ENCODE data around the gene FNBP1.

The FNBP1 gene

GRCh38 chr9:129879103-129879699 lies 163.8 kb downstream of the FNBP1 start:
- no peak for TF ChIP-seq CTCF (IDR thresholded peaks at IDR 0.05; ENCODE audit: low read depth, low read length, missing control alignments)
- DNase-seq (ENCODE audit: low read depth) = no peak

DNA sequence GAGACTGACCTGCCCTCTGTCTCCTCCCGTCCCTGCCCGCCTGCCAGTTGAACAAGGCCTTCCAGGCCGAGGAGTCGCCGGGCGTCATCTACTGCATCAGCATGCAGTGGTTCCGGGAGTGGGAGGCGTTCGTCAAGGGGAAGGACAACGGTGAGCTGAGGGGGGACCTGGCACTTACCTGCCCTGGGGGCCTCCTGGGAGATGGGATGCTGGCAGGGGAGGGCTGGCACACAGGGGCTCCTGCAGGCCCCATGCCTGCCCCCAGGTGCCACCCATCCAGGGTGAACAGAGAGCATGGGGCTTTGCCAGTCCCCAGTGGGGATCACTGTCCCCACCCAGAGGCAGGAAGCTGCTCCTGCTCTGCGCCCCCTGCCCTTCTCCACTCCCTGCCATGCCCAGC lies 164.7 kb downstream of the FNBP1 start:
- no peak overlapping the region for H3K4me3 ChIP-seq (ENCODE audit: low read depth, low read length)
- DNase-seq (ENCODE audit: low read depth) = no peak
- in situ Hi-C loops (cut with HindIII; ENCODE audit: low sequenced_read_pairs) = no loop called here
- no peak for TF ChIP-seq CTCF (IDR thresholded peaks at IDR 0.05; ENCODE audit: low read depth, low read length, missing control alignments)

More at GRCh38 chr9:129879103-129879699, 163.8 kb downstream of the FNBP1 start:
- in situ Hi-C loops (cut with HindIII; ENCODE audit: low sequenced_read_pairs) = no loop called here
- H3K4me3 ChIP-seq (ENCODE audit: low read depth, low read length) = no peak overlapping the region

DNA sequence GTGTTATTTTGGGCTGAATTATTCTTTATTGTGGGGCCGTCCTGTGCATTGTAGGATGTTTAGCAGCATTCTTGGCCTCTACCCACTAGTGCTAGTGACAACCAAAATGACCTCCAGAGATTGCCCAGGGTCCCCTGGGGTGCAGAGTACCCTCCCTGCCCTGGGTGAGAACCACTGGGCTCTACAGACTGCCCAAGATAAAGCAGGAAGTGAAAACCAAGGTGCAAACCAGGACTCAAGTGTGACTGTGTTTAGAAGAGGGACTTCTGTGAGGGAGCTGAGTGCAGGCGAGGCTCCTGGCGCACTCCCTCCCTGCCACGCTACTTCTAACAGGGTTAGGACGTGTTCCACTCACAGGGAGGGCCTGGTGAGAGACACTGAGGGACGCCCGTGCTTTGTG lies 166.2 kb downstream of the FNBP1 start:
- TF ChIP-seq CTCF (IDR thresholded peaks at IDR 0.05; ENCODE audit: low read depth, low read length, missing control alignments) = no peak
- H3K4me3 ChIP-seq (ENCODE audit: low read depth, low read length) = no peak overlapping the region
- DNase-seq (ENCODE audit: low read depth) = no peak
- in situ Hi-C loops (cut with HindIII; ENCODE audit: low sequenced_read_pairs) = no loop called here

DNA sequence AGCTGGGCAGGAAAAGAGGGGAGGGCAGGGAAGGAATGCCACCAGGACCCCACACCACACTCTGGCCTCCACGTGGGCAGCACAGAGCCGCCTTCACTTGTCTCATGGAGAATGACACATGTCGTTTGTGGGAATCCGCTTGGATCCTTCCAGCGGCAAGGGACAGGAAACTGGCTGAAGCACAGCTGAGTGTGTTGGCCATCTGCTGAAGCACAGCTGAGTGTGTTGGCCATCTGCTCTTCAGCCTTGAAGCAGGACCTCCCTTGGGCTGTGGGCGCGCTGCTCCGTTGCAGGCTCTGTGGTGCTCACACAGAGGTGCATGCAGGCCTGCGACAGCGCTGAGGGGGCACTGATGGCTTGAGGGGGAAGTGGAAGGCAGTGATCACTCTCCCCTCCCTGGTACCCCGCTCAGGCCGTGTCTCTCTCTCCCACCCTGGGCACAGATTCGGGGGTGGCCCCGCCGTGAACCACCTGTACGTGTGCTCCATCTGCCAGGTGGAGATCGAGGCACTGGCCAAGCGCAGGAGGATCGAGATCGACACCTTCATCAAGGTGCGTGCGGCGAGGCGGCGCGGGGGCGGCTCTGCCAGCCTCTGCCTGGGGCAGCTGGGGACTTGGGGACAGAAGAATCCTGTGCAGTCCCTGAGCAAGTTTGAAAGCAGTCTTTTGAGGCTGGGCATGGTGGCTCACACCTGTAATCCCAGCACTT lies 167.1 kb downstream of the FNBP1 start:
- in situ Hi-C loops (cut with HindIII; ENCODE audit: low sequenced_read_pairs) = no loop called here
- H3K4me3 ChIP-seq (ENCODE audit: low read depth, low read length) = no peak overlapping the region
- no peak for DNase-seq (ENCODE audit: low read depth)
- TF ChIP-seq CTCF (IDR thresholded peaks at IDR 0.05; ENCODE audit: low read depth, low read length, missing control alignments) = no peak

GRCh38 chr9:129875181-129875611 lies 167.8 kb downstream of the FNBP1 start:
- in situ Hi-C loops (cut with HindIII; ENCODE audit: low sequenced_read_pairs) = no loop called here
- H3K4me3 ChIP-seq (ENCODE audit: low read depth, low read length) = no peak overlapping the region
- TF ChIP-seq CTCF (IDR thresholded peaks at IDR 0.05; ENCODE audit: low read depth, low read length, missing control alignments) = peak; percentile 10
- DNase-seq (ENCODE audit: low read depth) = no peak

GRCh38 chr9:129874261-129875101 lies 168.5 kb downstream of the FNBP1 start:
- no peak for TF ChIP-seq CTCF (IDR thresholded peaks at IDR 0.05; ENCODE audit: low read depth, low read length, missing control alignments)
- H3K4me3 ChIP-seq (ENCODE audit: low read depth, low read length) = no peak overlapping the region
- in situ Hi-C loops (cut with HindIII; ENCODE audit: low sequenced_read_pairs) = no loop called here
- no peak for DNase-seq (ENCODE audit: low read depth)
